ENCODE data around the gene JAG2.

JAG2 gene

GRCh38 chr14:105165761-105166485, 2.7 kb downstream of the JAG2 start:
- no peak for DNase-seq (ENCODE audit: low read depth, low spot score)

- no peak for DNase-seq (ENCODE audit: low read depth, low spot score)
These were observed 3.4 kb downstream of the JAG2 start for GRCh38 chr14:105165134-105165704.

GRCh38 chr14:105163040-105163742, 5.4 kb downstream of the JAG2 start:
- no peak for DNase-seq (ENCODE audit: low read depth, low spot score)

- DNase-seq (ENCODE audit: low read depth, low spot score), result no peak
These were observed 6.0 kb downstream of the JAG2 start for GRCh38 chr14:105162669-105162979.

- DNase-seq (ENCODE audit: low read depth, low spot score), result no peak
These were observed 6.5 kb downstream of the JAG2 start for GRCh38 chr14:105161964-105162668.

GRCh38 chr14:105161309-105161708, 7.3 kb downstream of the JAG2 start:
- no peak for DNase-seq (ENCODE audit: low read depth, low spot score)

GRCh38 chr14:105160776-105161175, 7.8 kb downstream of the JAG2 start:
- DNase-seq (ENCODE audit: low read depth, low spot score), result no peak

GRCh38 chr14:105159344-105159743, 9.2 kb downstream of the JAG2 start:
- no peak for DNase-seq (ENCODE audit: low read depth, low spot score)

GRCh38 chr14:105158794-105159193, 9.8 kb downstream of the JAG2 start:
- DNase-seq (ENCODE audit: low read depth, low spot score), result no peak

GRCh38 chr14:105157872-105158271, 10.7 kb downstream of the JAG2 start:
- no peak for DNase-seq (ENCODE audit: low read depth, low spot score)

- no peak for DNase-seq (ENCODE audit: low read depth, low spot score)
These were observed 11.9 kb downstream of the JAG2 start for GRCh38 chr14:105156414-105157375.

- no peak for DNase-seq (ENCODE audit: low read depth, low spot score)
These were observed 12.7 kb downstream of the JAG2 start for GRCh38 chr14:105155681-105156413.

- no peak for DNase-seq (ENCODE audit: low read depth, low spot score)
These were observed 13.4 kb downstream of the JAG2 start for GRCh38 chr14:105155071-105155651.

GRCh38 chr14:105154476-105154871, 14.1 kb downstream of the JAG2 start:
- DNase-seq (ENCODE audit: low read depth, low spot score), result no peak

- no peak for DNase-seq (ENCODE audit: low read depth, low spot score)
These were observed 14.7 kb downstream of the JAG2 start for GRCh38 chr14:105153739-105154475.

- DNase-seq (ENCODE audit: low read depth, low spot score), result no peak
These were observed 15.2 kb downstream of the JAG2 start for GRCh38 chr14:105153331-105153731.

- no peak for DNase-seq (ENCODE audit: low read depth, low spot score)
These were observed 15.8 kb downstream of the JAG2 start for GRCh38 chr14:105152794-105153241.

GRCh38 chr14:105151838-105152793, 16.5 kb downstream of the JAG2 start:
- no peak for DNase-seq (ENCODE audit: low read depth, low spot score)
